IPS DF 19.7 (cell line): Measurements from ENCODE around the gene ZDHHC16.
"Not testable (repeated sequence)": the region's sequence is repeated elsewhere in the genome, so short reads cannot be mapped to it uniquely, and the experiment has no call there.

Experiments
- DNase-seq: peaks from one replicate; pipeline ENCODE4 v3.0.0-alpha.2; 2013; ENCODE audit warnings: low read depth, low spot score

ZDHHC16 gene

GRCh38 chr10:97445722-97446639 is at the start of gene ZDHHC16, which contains the start of gene EXOSC1:
TSS of gene ZDHHC16 (plus strand) at chr10:97446175. CDS start at chr10:97451676, 5,501 bp downstream.
TSS of gene EXOSC1 (minus strand) at chr10:97446006. CDS start at chr10:97445985, 21 bp downstream.
- peak; percentile 95 for DNase-seq

- no peak for DNase-seq
These were observed 46.0 kb upstream of the ZDHHC16 start for GRCh38 chr10:97399843-97400545.

- peak; percentile 98 for DNase-seq
These were observed 45.1 kb upstream of the ZDHHC16 start, which contains the start of gene RRP12 for GRCh38 chr10:97400665-97401454. TSS of gene RRP12 (minus strand) at chr10:97401340. CDS start at chr10:97401231, 109 bp downstream.

- DNase-seq, result no peak
These were observed 44.5 kb upstream of the ZDHHC16 start for GRCh38 chr10:97401455-97401919.

- no peak for DNase-seq
These were observed 41.9 kb upstream of the ZDHHC16 start for GRCh38 chr10:97404044-97404443.

GRCh38 chr10:97406064-97406463 is 39.9 kb upstream of the ZDHHC16 start:
- no peak for DNase-seq

- DNase-seq, result not testable (repeated sequence)
These were observed 39.5 kb upstream of the ZDHHC16 start for GRCh38 chr10:97406483-97406882.

- DNase-seq, result peak; percentile 76
These were observed 38.6 kb upstream of the ZDHHC16 start for GRCh38 chr10:97407211-97407951.

GRCh38 chr10:97407952-97408248 is 38.1 kb upstream of the ZDHHC16 start:
- DNase-seq, result no peak

GRCh38 chr10:97408496-97408992 is 37.4 kb upstream of the ZDHHC16 start:
- no peak for DNase-seq

GRCh38 chr10:97411406-97411805 is 34.6 kb upstream of the ZDHHC16 start:
- DNase-seq, result no peak

- no peak for DNase-seq
These were observed 33.1 kb upstream of the ZDHHC16 start for GRCh38 chr10:97412891-97413304.

- no peak for DNase-seq
These were observed 29.4 kb upstream of the ZDHHC16 start for GRCh38 chr10:97416565-97416964.

- DNase-seq, result not testable (repeated sequence)
These were observed 22.2 kb upstream of the ZDHHC16 start for GRCh38 chr10:97423757-97424098.

GRCh38 chr10:97425964-97426775 is 19.8 kb upstream of the ZDHHC16 start, which contains the start of gene PGAM1:
TSS of gene PGAM1 (plus strand) at chr10:97426191. CDS start at chr10:97426308, 117 bp downstream.
- DNase-seq, result peak; percentile 73

GRCh38 chr10:97426776-97427570 is 19.0 kb upstream of the ZDHHC16 start:
- no peak for DNase-seq

- DNase-seq, result peak; percentile 77
These were observed 18.3 kb upstream of the ZDHHC16 start for GRCh38 chr10:97427571-97428179.

GRCh38 chr10:97428572-97428981 is 17.4 kb upstream of the ZDHHC16 start:
- no peak for DNase-seq

- no peak for DNase-seq
These were observed 11.9 kb upstream of the ZDHHC16 start for GRCh38 chr10:97434055-97434454.
